ENCODE measurements around the gene MMP15. TPM values are rescaled to one million over a fixed set of nuclear protein-coding genes. Genes with fewer than 3 reads are reported as not detected.

MMP15 gene
- total and polyA plus RNA-seq, 11 donors = 22.1 to 84.7 (median 60.8) TPM

- WGBS, 4 donors = 33 to 83% (median 49%) methylated on average over 1 of the region's 1 CpG
- ATAC-seq = peak; percentile 43 to 82 (median 68)
- TF ChIP-seq CTCF (IDR thresholded peaks at IDR 0.05) = no peak
- no peak for TF ChIP-seq POLR2A (IDR thresholded peaks at IDR 0.05)
- Histone ChIP-seq H3K27ac (peak overlapping the region in 2 of 12 donors; percentile 7 to 49), H3K27me3 (peaks cover 0 to 11% (median 0%) of the 10 kb centered on the region in 9 donors), H3K4me3 (no peak overlapping the region), H3K36me3 (peaks cover 0 to 6% (median 2%) of the 10 kb centered on the region in 9 donors), H3K9me3 (no peaks in the 10 kb centered on the region), H3K4me1 (peaks cover 0 to 23% (median 10%) of the 10 kb centered on the region in 12 donors)
- DNase-seq = peak in 4 of 5 donors; percentile 28 to 80 (median 52)
- intact Hi-C loops (cut with DNase I) = loop anchor here in 1 of 10 donors (10.0 kb wide), 1 partner anchor 404 kb away; no protein-coding TSS in a partner anchor
Observed at GRCh38 chr16:57988929-57989328, 36.6 kb upstream of the MMP15 start.

GRCh38 chr16:57991551-57992059 lies 33.9 kb upstream of the MMP15 start:
- DNase-seq (no peak), ATAC-seq (no peak)
- intact Hi-C loops (cut with DNase I) = loop anchor here in 2 of 10 donors (5.0 to 10.0 kb wide), 2 partner anchors 54 to 237 kb away; no protein-coding TSS in a partner anchor
- Histone ChIP-seq H3K4me3 (no peak overlapping the region), H3K36me3 (peaks cover 0 to 32% (median 23%) of the 10 kb centered on the region in 9 donors), H3K9me3 (no peaks in the 10 kb centered on the region), H3K4me1 (peaks cover 0 to 31% (median 11%) of the 10 kb centered on the region in 12 donors), H3K27ac (no peak overlapping the region), H3K27me3 (no peaks in the 10 kb centered on the region)
- TF ChIP-seq POLR2A (IDR thresholded peaks at IDR 0.05) (no peak), CTCF (IDR thresholded peaks at IDR 0.05) (no peak)
- WGBS, 4 donors = 87 to 98% (median 90%) methylated on average over 10 to 11 of the region's 11 CpGs

GRCh38 chr16:57992084-57992483 lies 33.5 kb upstream of the MMP15 start:
- Histone ChIP-seq H3K4me1 (peaks cover 0 to 31% (median 11%) of the 10 kb centered on the region in 12 donors), H3K27ac (no peak overlapping the region), H3K4me3 (no peak overlapping the region), H3K27me3 (no peaks in the 10 kb centered on the region), H3K36me3 (peaks cover 0 to 37% (median 27%) of the 10 kb centered on the region in 9 donors), H3K9me3 (no peaks in the 10 kb centered on the region)
- TF ChIP-seq CTCF (IDR thresholded peaks at IDR 0.05) (no peak), POLR2A (IDR thresholded peaks at IDR 0.05) (no peak)
- DNase-seq (no peak), ATAC-seq (no peak)
- WGBS, 4 donors = 93 to 97% (median 95%) methylated on average over 6 of the region's 6 CpGs
- intact Hi-C loops (cut with DNase I) = loop anchor here in 2 of 10 donors (5.0 to 10.0 kb wide), 2 partner anchors 55 to 237 kb away; no protein-coding TSS in a partner anchor

- Histone ChIP-seq H3K4me3 (no peak overlapping the region), H3K27me3 (no peaks in the 10 kb centered on the region), H3K4me1 (peaks cover 3 to 44% (median 13%) of the 10 kb centered on the region in 12 donors), H3K36me3 (peaks cover 0 to 48% (median 36%) of the 10 kb centered on the region in 9 donors), H3K27ac (no peak overlapping the region), H3K9me3 (no peaks in the 10 kb centered on the region)
- DNase-seq (no peak), ATAC-seq (no peak)
- WGBS, 4 donors = 64 to 84% (median 77%) methylated on average over 6 to 8 of the region's 8 CpGs
- TF ChIP-seq POLR2A (IDR thresholded peaks at IDR 0.05) (no peak), CTCF (IDR thresholded peaks at IDR 0.05) (no peak)
- intact Hi-C loops (cut with DNase I) = loop anchor here in 2 of 10 donors (5.0 to 10.0 kb wide), 2 partner anchors 56 to 239 kb away; no protein-coding TSS in a partner anchor
Observed at GRCh38 chr16:57993438-57993837, 32.1 kb upstream of the MMP15 start.

Data from heart left ventricle (tissue), 16 donors.